Osteoblast (primary cell): ENCODE measurements around the gene FAN1. TPM values are rescaled to one million over a fixed set of nuclear protein-coding genes. Genes with fewer than 3 reads are reported as not detected.

Experiments used
- DNase-seq: peaks from one replicate; pipeline ENCODE4 v3.0.0; 2011; ENCODE audit warnings: low spot score, mixed read lengths; ENCODE audit not compliant: insufficient read length; ENCODE audit errors: missing footprints
- H2AFZ ChIP-seq: 2 replicates; pipeline ENCODE4 v1.6.0; 2011; ENCODE audit warnings: mild to moderate bottlenecking, low read length
- H3K27ac ChIP-seq: 2 replicates; pipeline ENCODE4 v1.5.1; 2011; ENCODE audit warnings: mild to moderate bottlenecking, low read depth, low read length, moderate library complexity
- H3K27me3 ChIP-seq: 2 replicates; pipeline ENCODE4 v1.6.0; 2012; ENCODE audit warnings: mild to moderate bottlenecking, control low read depth, inconsistent platforms, low read length, moderate library complexity; ENCODE audit not compliant: insufficient read depth
- H3K36me3 ChIP-seq: 2 replicates; pipeline ENCODE4 v1.5.1; 2011; ENCODE audit warnings: mild to moderate bottlenecking, low read length, control low read depth, moderate library complexity; ENCODE audit not compliant: insufficient read depth
- H3K4me1 ChIP-seq: 2 replicates; pipeline ENCODE4 v1.5.1; 2011; ENCODE audit warnings: mild to moderate bottlenecking, low read length, control low read depth, moderate library complexity; ENCODE audit not compliant: insufficient read depth
- H3K4me2 ChIP-seq: 2 replicates; pipeline ENCODE4 v1.6.0; 2011; ENCODE audit warnings: mild to moderate bottlenecking, low read length; ENCODE audit not compliant: insufficient read depth
- H3K4me3 ChIP-seq: fragments of 200-600 bp; sonication (generic); 3 replicates; pipeline ENCODE4 v1.5.1; 2012; ENCODE audit warnings: mild to moderate bottlenecking, low read length, inconsistent platforms; ENCODE audit not compliant: insufficient read depth
- H3K79me2 ChIP-seq: 2 replicates; pipeline ENCODE4 v1.6.0; 2012; ENCODE audit warnings: mild to moderate bottlenecking, low read length, control low read depth, inconsistent platforms; ENCODE audit not compliant: insufficient read depth
- H3K9me3 ChIP-seq: 2 replicates; pipeline ENCODE4 v1.5.1; 2011; ENCODE audit warnings: low read depth, low read length, control low read depth
- H4K20me1 ChIP-seq: 2 replicates; pipeline ENCODE4 v1.6.0; 2012; ENCODE audit warnings: mild to moderate bottlenecking, low read length, control low read depth; ENCODE audit not compliant: insufficient read depth
- total RNA-seq: library from RNA; depleted of rRNA; stranded (reverse); fragments of >200 nt; gene quantifications from 2 replicates; pipeline ENCODE4 v1.2.3, GENCODE V29; 2012
- TF ChIP-seq, protein P1 (sequence below): IDR thresholded peaks from 2 replicates; pipeline ENCODE4 v1.5.1; 2011; ENCODE audit warnings: mild to moderate bottlenecking, low read depth, low read length, moderate library complexity; ENCODE audit errors: extremely low read depth

FAN1 gene
- total RNA-seq, 1 donor, result 16.3 TPM

DNA sequence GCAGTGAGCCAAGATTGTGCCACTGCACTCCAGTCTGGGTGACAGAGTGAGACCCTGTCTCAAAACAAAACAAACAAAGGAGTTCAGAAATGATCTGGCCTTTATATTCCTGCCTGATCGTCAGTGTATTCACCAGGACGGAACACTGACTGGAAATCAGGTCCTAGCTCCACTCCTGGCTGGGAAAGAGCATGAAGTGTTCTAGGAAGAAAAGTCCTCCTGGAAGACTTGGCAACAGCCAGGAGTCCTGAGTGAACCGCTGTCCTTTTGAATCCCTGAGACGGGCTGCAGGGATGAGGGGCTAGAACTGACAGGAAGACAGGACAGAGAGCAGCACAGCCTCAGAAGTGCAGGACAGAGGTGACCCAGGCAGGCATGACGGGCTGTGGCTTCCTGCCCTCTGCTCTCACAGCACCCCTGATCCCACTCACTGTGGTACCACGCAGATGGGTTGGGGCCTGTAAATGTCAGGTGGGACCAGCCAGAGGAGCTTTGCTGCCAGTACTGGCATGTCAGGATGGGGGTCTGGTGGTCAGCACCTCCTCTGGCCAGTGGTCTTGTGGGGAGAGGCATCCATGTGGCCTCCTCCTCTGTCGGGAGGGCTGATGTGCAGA, 23.5 kb downstream of the FAN1 start:
- Histone ChIP-seq H2AFZ (no peak overlapping the region), H3K4me1 (peaks cover 8% of the 10 kb centered on the region), H3K4me2 (no peak overlapping the region), H4K20me1 (no peaks in the 10 kb centered on the region), H3K79me2 (no peaks in the 10 kb centered on the region), H3K36me3 (peaks cover 70% of the 10 kb centered on the region), H3K27ac (no peak overlapping the region), H3K4me3 (no peak overlapping the region), H3K9me3 (no peaks in the 10 kb centered on the region), H3K27me3 (no peaks in the 10 kb centered on the region)
- DNase-seq, result no peak
- TF ChIP-seq, protein P1, sequence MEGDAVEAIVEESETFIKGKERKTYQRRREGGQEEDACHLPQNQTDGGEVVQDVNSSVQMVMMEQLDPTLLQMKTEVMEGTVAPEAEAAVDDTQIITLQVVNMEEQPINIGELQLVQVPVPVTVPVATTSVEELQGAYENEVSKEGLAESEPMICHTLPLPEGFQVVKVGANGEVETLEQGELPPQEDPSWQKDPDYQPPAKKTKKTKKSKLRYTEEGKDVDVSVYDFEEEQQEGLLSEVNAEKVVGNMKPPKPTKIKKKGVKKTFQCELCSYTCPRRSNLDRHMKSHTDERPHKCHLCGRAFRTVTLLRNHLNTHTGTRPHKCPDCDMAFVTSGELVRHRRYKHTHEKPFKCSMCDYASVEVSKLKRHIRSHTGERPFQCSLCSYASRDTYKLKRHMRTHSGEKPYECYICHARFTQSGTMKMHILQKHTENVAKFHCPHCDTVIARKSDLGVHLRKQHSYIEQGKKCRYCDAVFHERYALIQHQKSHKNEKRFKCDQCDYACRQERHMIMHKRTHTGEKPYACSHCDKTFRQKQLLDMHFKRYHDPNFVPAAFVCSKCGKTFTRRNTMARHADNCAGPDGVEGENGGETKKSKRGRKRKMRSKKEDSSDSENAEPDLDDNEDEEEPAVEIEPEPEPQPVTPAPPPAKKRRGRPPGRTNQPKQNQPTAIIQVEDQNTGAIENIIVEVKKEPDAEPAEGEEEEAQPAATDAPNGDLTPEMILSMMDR, result no peak

DNA sequence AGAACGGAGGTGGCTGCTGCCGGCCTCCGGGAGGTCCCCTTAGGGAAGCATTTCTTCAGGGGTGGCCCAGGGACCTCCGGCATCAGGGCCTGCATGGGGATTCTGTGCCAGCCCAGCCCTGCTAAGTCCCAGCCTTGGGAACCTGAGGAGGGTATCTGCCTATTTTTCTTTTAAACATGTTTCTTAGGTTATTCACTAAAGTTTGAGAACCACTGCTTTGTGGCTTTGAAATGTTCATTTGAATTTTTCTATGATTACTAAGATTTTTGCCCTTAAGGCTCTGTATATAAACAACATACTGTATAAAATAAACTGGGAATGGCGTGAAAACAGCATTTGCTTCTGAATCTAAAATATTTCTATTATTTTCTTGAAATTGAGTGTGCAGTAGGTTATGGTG, 24.4 kb downstream of the FAN1 start:
- Histone ChIP-seq H3K4me2 (no peak overlapping the region), H3K27me3 (no peaks in the 10 kb centered on the region), H3K79me2 (no peaks in the 10 kb centered on the region), H4K20me1 (no peaks in the 10 kb centered on the region), H3K4me1 (peaks cover 7% of the 10 kb centered on the region), H3K9me3 (no peaks in the 10 kb centered on the region), H3K4me3 (no peak overlapping the region), H3K27ac (no peak overlapping the region), H2AFZ (no peak overlapping the region), H3K36me3 (peaks cover 70% of the 10 kb centered on the region)
- TF ChIP-seq, protein P1, result no peak
- no peak for DNase-seq

DNA sequence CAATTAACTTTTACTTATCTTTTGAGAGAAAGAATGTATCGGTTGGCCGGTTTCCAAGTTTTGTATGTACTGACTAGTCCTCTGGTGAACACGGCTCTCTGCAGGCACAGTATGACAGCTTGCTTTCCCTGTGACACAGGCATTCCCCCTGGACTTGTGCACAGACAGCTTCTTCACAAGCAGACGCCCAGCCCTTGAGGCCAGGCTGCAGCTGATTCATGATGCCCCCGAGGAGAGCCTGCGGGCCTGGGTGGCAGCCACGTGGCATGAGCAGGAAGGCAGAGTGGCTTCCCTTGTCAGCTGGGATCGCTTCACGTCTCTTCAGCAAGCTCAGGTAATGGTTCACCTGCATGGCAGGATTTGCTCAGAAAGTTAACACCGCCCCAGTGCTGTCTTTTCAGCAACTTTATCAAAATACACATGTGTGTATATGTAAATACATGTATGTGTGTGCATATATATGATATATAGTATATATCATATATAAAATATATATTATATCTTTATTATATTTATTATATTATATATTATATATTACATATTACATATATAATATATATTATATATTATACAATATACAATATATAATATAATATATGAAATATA, 25.5 kb downstream of the FAN1 start:
- no peak overlapping the region for H2AFZ ChIP-seq
- H4K20me1 ChIP-seq, result no peaks in the 10 kb centered on the region
- H3K36me3 ChIP-seq, result peaks cover 62% of the 10 kb centered on the region
- H3K4me3 ChIP-seq, result no peak overlapping the region
- H3K79me2 ChIP-seq, result peaks cover 2% of the 10 kb centered on the region
- H3K4me1 ChIP-seq, result peaks cover 6% of the 10 kb centered on the region
- H3K27me3 ChIP-seq, result no peaks in the 10 kb centered on the region
- no peak overlapping the region for H3K4me2 ChIP-seq
- H3K27ac ChIP-seq, result no peak overlapping the region
- H3K9me3 ChIP-seq, result no peaks in the 10 kb centered on the region
- DNase-seq, result no peak
- TF ChIP-seq, protein P1, result no peak

DNA sequence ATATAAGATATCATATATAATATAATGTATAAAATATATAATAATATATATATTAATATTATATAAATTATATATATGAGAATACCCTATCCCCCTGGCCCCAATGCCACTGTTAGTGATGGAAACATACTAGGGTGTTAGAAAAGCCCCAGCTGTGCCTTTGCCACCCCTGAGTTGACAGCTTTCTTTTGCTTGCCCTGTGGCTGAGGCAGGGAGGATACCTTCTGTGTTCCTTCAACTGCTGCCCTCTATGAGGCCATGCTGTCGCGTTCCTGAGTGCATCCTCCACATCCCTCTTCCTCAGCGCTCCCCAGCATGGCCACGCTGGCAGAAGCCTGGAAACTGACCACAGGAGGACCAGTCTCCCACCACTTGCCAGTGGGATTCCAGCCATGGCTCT, 26.3 kb downstream of the FAN1 start:
- Histone ChIP-seq H3K27me3 (no peaks in the 10 kb centered on the region), H3K4me2 (no peak overlapping the region), H3K9me3 (no peaks in the 10 kb centered on the region), H3K79me2 (peaks cover 2% of the 10 kb centered on the region), H3K4me3 (no peak overlapping the region), H4K20me1 (no peaks in the 10 kb centered on the region), H3K4me1 (no peaks in the 10 kb centered on the region), H2AFZ (no peak overlapping the region), H3K36me3 (peaks cover 57% of the 10 kb centered on the region), H3K27ac (no peak overlapping the region)
- DNase-seq, result no peak
- TF ChIP-seq, protein P1, result no peak
